ENCODE measurements around the gene STX8. TPM values are rescaled to one million over a fixed set of nuclear protein-coding genes. Genes with fewer than 3 reads are reported as not detected.
"Not testable (repeated sequence)": the region's sequence is repeated elsewhere in the genome, so short reads cannot be mapped to it uniquely, and the experiment has no call there.

Gene STX8
- total and polyA plus RNA-seq, 9 of the 15 experiments (the other 6 are each of a cell fraction or from before 2014, with no cell fraction given) = 14.6 to 42.5 (median 22.1) TPM

DNA sequence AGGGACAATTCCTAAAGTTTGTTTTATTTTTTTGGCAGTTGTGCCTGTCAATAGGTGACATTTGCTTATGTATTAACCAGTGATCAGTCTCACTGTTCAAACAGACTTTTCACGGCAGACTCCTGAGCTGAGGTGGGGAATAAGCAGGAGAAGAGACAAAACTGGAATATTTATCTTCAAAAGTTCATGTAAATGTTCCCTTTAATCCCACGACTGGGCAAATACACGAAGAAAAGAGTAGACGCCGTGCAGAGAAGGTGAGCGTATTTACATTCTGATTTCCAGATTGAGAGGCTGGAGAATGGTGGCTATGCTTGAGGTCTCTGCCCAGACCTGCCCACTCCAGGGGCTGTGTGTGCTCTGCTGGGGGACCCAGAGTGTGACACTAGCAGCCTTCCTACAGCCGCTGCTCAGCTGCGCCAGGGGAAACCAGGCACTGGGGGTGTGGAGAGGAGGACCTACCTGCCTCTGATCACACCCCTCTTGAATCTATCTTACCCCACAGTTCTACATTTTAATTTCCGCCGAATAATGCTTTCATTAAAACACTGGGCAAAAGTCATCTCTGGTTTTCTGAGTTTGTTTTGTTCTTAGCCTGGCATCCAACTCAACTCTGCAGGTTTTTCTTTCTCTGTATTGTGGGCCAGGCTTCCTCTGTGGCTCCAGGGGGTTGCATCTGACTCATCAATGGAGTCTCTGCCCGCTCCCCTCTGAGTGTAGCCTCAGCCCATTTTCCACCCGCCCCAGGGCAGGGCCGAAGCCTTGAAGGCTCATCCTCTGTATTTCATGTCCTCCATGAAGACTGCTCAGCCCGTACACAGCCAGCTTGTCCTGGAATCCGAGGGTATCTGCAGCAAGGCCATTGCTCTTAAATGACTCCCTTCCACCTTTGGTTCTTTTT is 317.3 kb downstream of the STX8 start (continued):
- TF ChIP-seq PRDM10 (IDR thresholded peaks at IDR 0.05; ENCODE audit: partially characterized antibody) = no peak

- BruUV-seq (replicated peaks); H3K4me3 ChIP-seq; DNase-seq (ENCODE audit: extremely low read depth in 1 of 4, low spot score in 3 of 4); H3K79me2 ChIP-seq (ENCODE audit: control insufficient read depth, insufficient read depth, low read length); intact Hi-C loops (cut with micrococcal nuclease); H3K27ac ChIP-seq (ENCODE audit: extremely low read depth, low read depth, low read length); in situ Hi-C loops (cut with MboI); H3K9me3 ChIP-seq (replicated peaks; ENCODE audit: control insufficient read depth, insufficient read depth, low read depth, low read length); H3K4me1 ChIP-seq (replicated peaks in 1 of 2; ENCODE audit: control insufficient read depth in 2 of 2, insufficient read depth in 2 of 2, low read length in 2 of 2); POLR2A ChIA-PET; H3K9me1 ChIP-seq (ENCODE audit: control insufficient read depth, insufficient read depth, low read length); H3K9ac ChIP-seq (ENCODE audit: insufficient read depth in 1 of 2, low read depth in 2 of 2, low read length in 2 of 2); H3K4me2 ChIP-seq (ENCODE audit: insufficient read depth, low read length); H4K20me1 ChIP-seq (replicated peaks; ENCODE audit: control insufficient read depth, insufficient read depth, low read length); ATAC-seq; FAIRE-seq; H3K36me3 ChIP-seq (ENCODE audit: control insufficient read depth, insufficient read depth, low read length); CTCF ChIA-PET (ENCODE audit: low intra/inter-chr PET ratio); H2AFZ ChIP-seq (ENCODE audit: low read depth, low read length): not testable (repeated sequence)
- 0% methylated on average over 4 of the region's 9 CpGs for WGBS (ENCODE audit: insufficient coverage, low coverage, missing lambda C conversion rate)
- H3K27me3 ChIP-seq (ENCODE audit: control insufficient read depth in 2 of 2, insufficient read depth in 2 of 2, low read length in 2 of 2) = peaks cover 10 to 36% of the 10 kb centered on the region in 2 experiments; a peak in 3 of 5 replicates
Measured at GRCh38 chr17:9257630-9257965, 318.0 kb downstream of the STX8 start.
